ENCODE data around the gene MRPS18A.

Gene MRPS18A

GRCh38 chr6:43671801-43672690 is 15.5 kb downstream of the MRPS18A start:
- Histone ChIP-seq H3K4me2 (ENCODE audit: low read depth, low read length, poor library complexity, severe bottlenecking) (no peak overlapping the region), H3K9me2 (replicated peaks; ENCODE audit: insufficient read depth, low read length) (no peaks in the 10 kb centered on the region), H3K27ac (ENCODE audit: low read depth, low read length) (no peak overlapping the region), H3K9ac (ENCODE audit: low read length) (no peak overlapping the region), H4K20me1 (ENCODE audit: low read depth, low read length) (no peaks in the 10 kb centered on the region), H2AFZ (ENCODE audit: low read depth, low read length, severe bottlenecking) (no peak overlapping the region), H3K36me3 (ENCODE audit: low read length) (no peaks in the 10 kb centered on the region; the same call in 1 of the 2 replicates), H3F3A (ENCODE audit: insufficient read depth) (no peaks in the 10 kb centered on the region), H3K79me2 (ENCODE audit: insufficient read depth, low read length) (no peaks in the 10 kb centered on the region), H3K9me3 (ENCODE audit: insufficient read depth, low read length) (no peaks in the 10 kb centered on the region), H3K4me3 (ENCODE audit: insufficient read depth, low read length, poor library complexity, severe bottlenecking) (no peak overlapping the region), H3K27me3 (ENCODE audit: low read length) (no peaks in the 10 kb centered on the region)
- TF ChIP-seq EZH2phosphoT487 (conservative IDR thresholded peaks at IDR 0.05; ENCODE audit: low read length), result no peak

GRCh38 chr6:43671011-43671800 is 16.4 kb downstream of the MRPS18A start:
- Histone ChIP-seq H3K9me3 (ENCODE audit: insufficient read depth, low read length) (no peaks in the 10 kb centered on the region), H3K79me2 (ENCODE audit: insufficient read depth, low read length) (no peaks in the 10 kb centered on the region), H3K27me3 (ENCODE audit: low read length) (no peaks in the 10 kb centered on the region), H3K4me2 (ENCODE audit: low read depth, low read length, poor library complexity, severe bottlenecking) (no peak overlapping the region), H3F3A (ENCODE audit: insufficient read depth) (no peaks in the 10 kb centered on the region), H3K9me2 (replicated peaks; ENCODE audit: insufficient read depth, low read length) (no peaks in the 10 kb centered on the region), H3K36me3 (ENCODE audit: low read length) (no peaks in the 10 kb centered on the region; the same call in 1 of the 2 replicates), H2AFZ (ENCODE audit: low read depth, low read length, severe bottlenecking) (no peak overlapping the region), H3K27ac (ENCODE audit: low read depth, low read length) (no peak overlapping the region), H3K4me3 (ENCODE audit: insufficient read depth, low read length, poor library complexity, severe bottlenecking) (no peak overlapping the region), H3K9ac (ENCODE audit: low read length) (no peak overlapping the region), H4K20me1 (ENCODE audit: low read depth, low read length) (no peaks in the 10 kb centered on the region)
- TF ChIP-seq CTCF (IDR thresholded peaks at IDR 0.05; ENCODE audit: insufficient read depth, low read length, poor library complexity, severe bottlenecking) (no peak), EZH2phosphoT487 (conservative IDR thresholded peaks at IDR 0.05; ENCODE audit: low read length) (no peak)

DNA sequence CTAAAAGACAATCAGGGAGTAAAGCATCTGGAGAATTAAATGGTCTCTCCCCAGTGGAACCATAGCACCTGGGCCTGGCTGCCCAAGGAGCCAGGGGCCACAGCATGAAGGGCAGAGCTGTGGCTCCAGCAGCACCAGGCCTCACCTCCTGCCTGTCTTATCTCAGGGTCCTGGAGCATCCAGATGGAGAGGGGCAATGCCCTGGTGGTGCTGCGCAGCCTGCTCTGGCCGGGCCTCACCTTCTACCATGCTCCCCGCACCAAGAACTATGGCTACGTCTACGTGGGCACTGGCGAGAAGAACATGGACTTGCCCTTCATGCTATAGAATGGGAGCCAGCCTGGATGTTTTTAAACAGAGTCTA is 17.0 kb downstream of the MRPS18A start:
- no peaks in the 10 kb centered on the region for H3K27me3 ChIP-seq (ENCODE audit: low read length)
- no peaks in the 10 kb centered on the region for H3K9me2 ChIP-seq (replicated peaks; ENCODE audit: insufficient read depth, low read length)
- H3K9me3 ChIP-seq (ENCODE audit: insufficient read depth, low read length), result no peaks in the 10 kb centered on the region
- no peaks in the 10 kb centered on the region for H4K20me1 ChIP-seq (ENCODE audit: low read depth, low read length)
- H3F3A ChIP-seq (ENCODE audit: insufficient read depth), result no peaks in the 10 kb centered on the region
- H3K9ac ChIP-seq (ENCODE audit: low read length), result no peak overlapping the region
- no peak overlapping the region for H3K4me2 ChIP-seq (ENCODE audit: low read depth, low read length, poor library complexity, severe bottlenecking)
- H3K4me3 ChIP-seq (ENCODE audit: insufficient read depth, low read length, poor library complexity, severe bottlenecking), result no peak overlapping the region
- no peaks in the 10 kb centered on the region for H3K79me2 ChIP-seq (ENCODE audit: insufficient read depth, low read length)
- no peaks in the 10 kb centered on the region; the same call in 1 of the 2 replicates for H3K36me3 ChIP-seq (ENCODE audit: low read length)
- no peak overlapping the region for H3K27ac ChIP-seq (ENCODE audit: low read depth, low read length)
- no peak overlapping the region for H2AFZ ChIP-seq (ENCODE audit: low read depth, low read length, severe bottlenecking)
- TF ChIP-seq CTCF (IDR thresholded peaks at IDR 0.05; ENCODE audit: insufficient read depth, low read length, poor library complexity, severe bottlenecking) (no peak), EZH2phosphoT487 (conservative IDR thresholded peaks at IDR 0.05; ENCODE audit: low read length) (no peak)
